ENCODE measurements around the gene ADAMTS17. TPM values are rescaled to one million over a fixed set of nuclear protein-coding genes. Genes with fewer than 3 reads are reported as not detected.

ADAMTS17 gene
- total and polyA plus RNA-seq, 4 donors = 0.28 to 46.9 (median 9.1) TPM

DNA sequence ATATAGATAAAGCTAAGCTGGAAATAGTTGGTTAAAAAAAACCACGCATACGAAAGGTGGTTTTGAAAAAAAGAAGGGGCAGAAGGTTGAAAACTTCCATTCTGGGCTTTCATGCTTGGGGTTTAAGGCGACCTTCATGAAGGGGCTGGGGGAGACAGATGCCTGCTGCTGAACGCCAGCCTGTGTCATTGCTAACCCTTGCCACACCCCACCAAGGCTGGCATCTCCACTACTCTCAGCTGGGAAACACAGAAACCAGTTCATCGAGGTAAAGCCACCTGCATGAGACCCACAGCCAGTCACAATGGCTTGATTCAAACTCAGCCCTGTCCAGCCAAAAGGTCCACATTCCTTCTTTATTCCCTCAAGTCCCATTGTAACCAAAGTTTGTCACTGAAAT, 78.7 kb downstream of the ADAMTS17 start:
- no peak overlapping the region for H3K27ac ChIP-seq (ENCODE audit: low read depth in 1 of 2, low read length in 2 of 2)
- no peak overlapping the region for H3K9ac ChIP-seq (ENCODE audit: low read depth in 1 of 2, low read length in 2 of 2)
- TF ChIP-seq FOXA2 (IDR thresholded peaks at IDR 0.05) (no peak), GABPA (IDR thresholded peaks at IDR 0.05 in 1 of 2, conservative IDR thresholded peaks at IDR 0.05 in 1 of 2) (no peak), JUND (IDR thresholded peaks at IDR 0.05) (no peak), RAD21 (IDR thresholded peaks at IDR 0.05) (no peak), TAF1 (conservative IDR thresholded peaks at IDR 0.05) (no peak), RXRA (IDR thresholded peaks at IDR 0.05) (no peak), NR2F2 (IDR thresholded peaks at IDR 0.05) (no peak), EGR1 (IDR thresholded peaks at IDR 0.05; ENCODE audit: low read depth in 2 of 2) (no peak), YY1 (IDR thresholded peaks at IDR 0.05) (no peak), SP1 (IDR thresholded peaks at IDR 0.05) (no peak), FOXA1 (IDR thresholded peaks at IDR 0.05) (no peak), HNF4G (IDR thresholded peaks at IDR 0.05) (no peak), HNF4A (conservative IDR thresholded peaks at IDR 0.05) (no peak)
- TF ChIP-seq, protein P1, sequence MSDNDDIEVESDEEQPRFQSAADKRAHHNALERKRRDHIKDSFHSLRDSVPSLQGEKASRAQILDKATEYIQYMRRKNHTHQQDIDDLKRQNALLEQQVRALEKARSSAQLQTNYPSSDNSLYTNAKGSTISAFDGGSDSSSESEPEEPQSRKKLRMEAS (IDR thresholded peaks at IDR 0.05) = no peak
- TF ChIP-seq, protein P2, sequence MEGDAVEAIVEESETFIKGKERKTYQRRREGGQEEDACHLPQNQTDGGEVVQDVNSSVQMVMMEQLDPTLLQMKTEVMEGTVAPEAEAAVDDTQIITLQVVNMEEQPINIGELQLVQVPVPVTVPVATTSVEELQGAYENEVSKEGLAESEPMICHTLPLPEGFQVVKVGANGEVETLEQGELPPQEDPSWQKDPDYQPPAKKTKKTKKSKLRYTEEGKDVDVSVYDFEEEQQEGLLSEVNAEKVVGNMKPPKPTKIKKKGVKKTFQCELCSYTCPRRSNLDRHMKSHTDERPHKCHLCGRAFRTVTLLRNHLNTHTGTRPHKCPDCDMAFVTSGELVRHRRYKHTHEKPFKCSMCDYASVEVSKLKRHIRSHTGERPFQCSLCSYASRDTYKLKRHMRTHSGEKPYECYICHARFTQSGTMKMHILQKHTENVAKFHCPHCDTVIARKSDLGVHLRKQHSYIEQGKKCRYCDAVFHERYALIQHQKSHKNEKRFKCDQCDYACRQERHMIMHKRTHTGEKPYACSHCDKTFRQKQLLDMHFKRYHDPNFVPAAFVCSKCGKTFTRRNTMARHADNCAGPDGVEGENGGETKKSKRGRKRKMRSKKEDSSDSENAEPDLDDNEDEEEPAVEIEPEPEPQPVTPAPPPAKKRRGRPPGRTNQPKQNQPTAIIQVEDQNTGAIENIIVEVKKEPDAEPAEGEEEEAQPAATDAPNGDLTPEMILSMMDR (IDR thresholded peaks at IDR 0.05; ENCODE audit: low read depth, low read length, missing input control) = no peak
- TF ChIP-seq, protein P3, sequence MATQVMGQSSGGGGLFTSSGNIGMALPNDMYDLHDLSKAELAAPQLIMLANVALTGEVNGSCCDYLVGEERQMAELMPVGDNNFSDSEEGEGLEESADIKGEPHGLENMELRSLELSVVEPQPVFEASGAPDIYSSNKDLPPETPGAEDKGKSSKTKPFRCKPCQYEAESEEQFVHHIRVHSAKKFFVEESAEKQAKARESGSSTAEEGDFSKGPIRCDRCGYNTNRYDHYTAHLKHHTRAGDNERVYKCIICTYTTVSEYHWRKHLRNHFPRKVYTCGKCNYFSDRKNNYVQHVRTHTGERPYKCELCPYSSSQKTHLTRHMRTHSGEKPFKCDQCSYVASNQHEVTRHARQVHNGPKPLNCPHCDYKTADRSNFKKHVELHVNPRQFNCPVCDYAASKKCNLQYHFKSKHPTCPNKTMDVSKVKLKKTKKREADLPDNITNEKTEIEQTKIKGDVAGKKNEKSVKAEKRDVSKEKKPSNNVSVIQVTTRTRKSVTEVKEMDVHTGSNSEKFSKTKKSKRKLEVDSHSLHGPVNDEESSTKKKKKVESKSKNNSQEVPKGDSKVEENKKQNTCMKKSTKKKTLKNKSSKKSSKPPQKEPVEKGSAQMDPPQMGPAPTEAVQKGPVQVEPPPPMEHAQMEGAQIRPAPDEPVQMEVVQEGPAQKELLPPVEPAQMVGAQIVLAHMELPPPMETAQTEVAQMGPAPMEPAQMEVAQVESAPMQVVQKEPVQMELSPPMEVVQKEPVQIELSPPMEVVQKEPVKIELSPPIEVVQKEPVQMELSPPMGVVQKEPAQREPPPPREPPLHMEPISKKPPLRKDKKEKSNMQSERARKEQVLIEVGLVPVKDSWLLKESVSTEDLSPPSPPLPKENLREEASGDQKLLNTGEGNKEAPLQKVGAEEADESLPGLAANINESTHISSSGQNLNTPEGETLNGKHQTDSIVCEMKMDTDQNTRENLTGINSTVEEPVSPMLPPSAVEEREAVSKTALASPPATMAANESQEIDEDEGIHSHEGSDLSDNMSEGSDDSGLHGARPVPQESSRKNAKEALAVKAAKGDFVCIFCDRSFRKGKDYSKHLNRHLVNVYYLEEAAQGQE (IDR thresholded peaks at IDR 0.05) = no peak
- TF ChIP-seq, protein P4, sequence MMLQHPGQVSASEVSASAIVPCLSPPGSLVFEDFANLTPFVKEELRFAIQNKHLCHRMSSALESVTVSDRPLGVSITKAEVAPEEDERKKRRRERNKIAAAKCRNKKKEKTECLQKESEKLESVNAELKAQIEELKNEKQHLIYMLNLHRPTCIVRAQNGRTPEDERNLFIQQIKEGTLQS (IDR thresholded peaks at IDR 0.05) = no peak
- TF ChIP-seq, protein P5, sequence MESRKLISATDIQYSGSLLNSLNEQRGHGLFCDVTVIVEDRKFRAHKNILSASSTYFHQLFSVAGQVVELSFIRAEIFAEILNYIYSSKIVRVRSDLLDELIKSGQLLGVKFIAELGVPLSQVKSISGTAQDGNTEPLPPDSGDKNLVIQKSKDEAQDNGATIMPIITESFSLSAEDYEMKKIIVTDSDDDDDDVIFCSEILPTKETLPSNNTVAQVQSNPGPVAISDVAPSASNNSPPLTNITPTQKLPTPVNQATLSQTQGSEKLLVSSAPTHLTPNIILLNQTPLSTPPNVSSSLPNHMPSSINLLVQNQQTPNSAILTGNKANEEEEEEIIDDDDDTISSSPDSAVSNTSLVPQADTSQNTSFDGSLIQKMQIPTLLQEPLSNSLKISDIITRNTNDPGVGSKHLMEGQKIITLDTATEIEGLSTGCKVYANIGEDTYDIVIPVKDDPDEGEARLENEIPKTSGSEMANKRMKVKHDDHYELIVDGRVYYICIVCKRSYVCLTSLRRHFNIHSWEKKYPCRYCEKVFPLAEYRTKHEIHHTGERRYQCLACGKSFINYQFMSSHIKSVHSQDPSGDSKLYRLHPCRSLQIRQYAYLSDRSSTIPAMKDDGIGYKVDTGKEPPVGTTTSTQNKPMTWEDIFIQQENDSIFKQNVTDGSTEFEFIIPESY (IDR thresholded peaks at IDR 0.05) = no peak
- H3K36me3 ChIP-seq (ENCODE audit: control insufficient read depth in 4 of 4, insufficient read depth in 3 of 4, low read depth in 1 of 4, low read length in 3 of 4) = peaks cover 0 to 14% (median 8%) of the 10 kb centered on the region in 4 donors
- 86% methylated on average over 5 of the region's 5 CpGs for WGBS
- H3K9me3 ChIP-seq (ENCODE audit: control insufficient read depth in 4 of 4, low read length in 3 of 4) = no peaks in the 10 kb centered on the region
- H3K4me3 ChIP-seq (ENCODE audit: low read depth in 1 of 3, low read length in 3 of 3) = no peak overlapping the region
- H3K27me3 ChIP-seq (ENCODE audit: control insufficient read depth in 4 of 4, insufficient read depth in 4 of 4, low read length in 3 of 4) = no peaks in the 10 kb centered on the region
- no peak for DNase-seq (ENCODE audit: low spot score)
- no peaks in the 10 kb centered on the region for H3K4me1 ChIP-seq (ENCODE audit: control insufficient read depth in 4 of 4, insufficient read depth in 4 of 4, low read length in 3 of 4)
